ENCODE results near the gene EPHB3.
A peak's percentile ranks its signal among the peaks of the same experiment; 100 is the strongest.

The EPHB3 gene

DNA sequence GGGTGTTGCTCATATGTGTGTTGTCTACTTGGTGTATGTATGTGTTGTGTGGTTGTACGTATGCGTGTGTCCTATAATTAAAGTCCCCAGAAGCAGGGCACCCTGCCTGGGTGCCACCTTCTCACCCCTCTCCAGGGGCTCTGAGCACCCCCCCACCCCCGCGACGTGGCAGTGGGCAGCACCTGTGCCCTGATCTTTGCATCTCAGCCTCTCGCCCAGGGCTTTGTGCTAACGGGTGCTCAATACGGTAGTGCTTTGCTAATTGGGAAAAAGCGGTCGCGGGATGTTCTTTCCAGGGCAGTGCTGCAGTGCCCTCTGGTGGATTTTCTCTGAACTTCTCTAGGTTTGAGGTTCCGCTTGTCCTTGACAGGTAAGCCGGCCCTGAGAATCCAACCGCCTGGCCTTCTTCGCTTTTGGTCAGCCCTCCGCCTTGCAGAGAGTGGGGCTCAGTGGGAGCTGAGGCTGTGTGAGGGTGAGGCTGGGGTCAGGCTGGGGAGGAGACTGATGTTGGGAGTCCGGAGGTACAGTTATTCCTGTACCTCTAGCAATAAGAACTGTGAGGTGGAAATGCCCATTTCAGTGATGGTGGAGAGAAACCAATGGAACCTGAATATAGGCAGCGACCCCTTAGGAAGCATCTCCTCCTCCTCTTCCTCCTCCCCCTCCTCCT, 17.6 kb upstream of the EPHB3 start:
- peak; percentile 50 to 53 for DNase-seq (ENCODE audit: low read depth in 2 of 2)

GRCh38 chr3:184544513-184544861, 17.1 kb upstream of the EPHB3 start:
- DNase-seq (ENCODE audit: low read depth in 2 of 2): no peak

DNA sequence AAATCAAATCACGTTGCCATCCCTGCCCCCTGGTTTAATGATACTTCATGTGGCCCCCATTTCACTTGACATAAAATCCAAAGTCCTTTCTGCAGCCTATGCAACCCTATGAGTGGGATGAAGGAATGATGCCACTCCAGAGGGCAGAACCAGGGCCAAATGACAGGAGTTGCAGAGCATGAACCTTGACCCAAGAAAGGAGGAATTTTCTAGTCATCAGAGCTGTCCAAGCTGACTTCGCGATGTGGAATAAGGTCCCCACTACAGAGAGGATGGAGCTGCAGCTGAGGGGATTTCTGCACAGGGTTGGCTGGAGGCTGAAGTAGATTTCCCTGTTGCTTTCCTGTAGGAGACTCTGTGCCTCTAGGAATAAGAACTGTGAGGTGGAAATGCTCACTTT, 15.8 kb upstream of the EPHB3 start:
- no peak for DNase-seq (ENCODE audit: low read depth in 2 of 2)

DNA sequence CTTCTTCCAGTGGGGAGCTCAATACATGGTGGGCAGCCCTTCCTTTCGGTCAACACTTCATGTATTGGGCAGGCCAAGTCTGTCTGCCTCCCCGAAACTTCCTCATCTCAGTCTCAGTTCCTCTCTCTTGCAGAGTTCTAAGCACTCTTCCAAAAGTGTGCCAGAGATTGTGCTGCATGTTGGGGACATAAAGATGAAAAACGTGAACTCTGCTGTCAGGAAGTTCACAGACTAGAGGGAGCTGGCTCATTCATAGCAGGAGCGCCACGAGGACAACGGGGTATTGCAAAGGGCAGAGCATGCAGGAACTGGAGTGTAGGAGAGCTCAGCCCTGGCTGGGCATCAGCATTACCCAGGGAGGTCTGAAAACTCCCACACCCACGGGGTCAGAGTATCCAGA, 15.3 kb upstream of the EPHB3 start:
- no peak for DNase-seq (ENCODE audit: low read depth in 2 of 2)

DNA sequence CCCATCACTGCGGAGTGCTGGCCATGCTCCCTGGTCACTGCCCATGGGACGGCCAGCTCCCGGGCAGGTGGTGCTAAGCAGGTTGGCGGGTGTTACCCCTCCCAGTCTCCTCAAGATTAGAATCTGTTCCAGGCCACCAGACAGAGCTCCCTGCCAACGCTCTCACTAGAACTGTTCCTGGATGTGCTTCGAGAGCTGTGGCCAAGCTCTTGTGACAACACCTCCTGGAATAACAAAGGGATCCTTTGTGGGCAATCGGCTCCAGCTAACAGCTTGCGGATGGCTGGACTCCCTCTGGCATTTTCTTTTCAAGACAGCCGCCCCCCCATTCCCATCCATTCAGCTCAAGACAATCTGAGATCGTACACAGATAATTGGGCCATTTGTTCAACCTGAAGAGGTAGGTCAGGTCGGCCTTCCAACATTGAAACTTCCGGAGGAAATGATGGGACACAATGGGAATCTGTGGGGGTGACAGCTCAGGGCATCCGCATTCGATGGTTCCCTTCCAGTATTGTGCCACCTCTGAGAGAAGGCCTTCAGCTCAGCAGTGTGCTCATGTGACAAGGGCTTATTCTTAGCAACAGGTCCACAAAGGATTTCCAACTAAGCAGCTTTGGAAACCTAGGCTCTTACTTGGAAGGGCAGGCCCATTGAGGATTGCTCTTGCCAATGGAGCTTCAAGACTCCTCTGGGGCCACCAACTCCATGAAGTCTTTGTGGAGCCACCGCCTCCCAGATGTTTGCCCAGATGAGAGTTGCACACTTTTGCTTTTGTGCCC, 11.6 kb upstream of the EPHB3 start:
- no peak for DNase-seq (ENCODE audit: low read depth in 2 of 2)

DNA sequence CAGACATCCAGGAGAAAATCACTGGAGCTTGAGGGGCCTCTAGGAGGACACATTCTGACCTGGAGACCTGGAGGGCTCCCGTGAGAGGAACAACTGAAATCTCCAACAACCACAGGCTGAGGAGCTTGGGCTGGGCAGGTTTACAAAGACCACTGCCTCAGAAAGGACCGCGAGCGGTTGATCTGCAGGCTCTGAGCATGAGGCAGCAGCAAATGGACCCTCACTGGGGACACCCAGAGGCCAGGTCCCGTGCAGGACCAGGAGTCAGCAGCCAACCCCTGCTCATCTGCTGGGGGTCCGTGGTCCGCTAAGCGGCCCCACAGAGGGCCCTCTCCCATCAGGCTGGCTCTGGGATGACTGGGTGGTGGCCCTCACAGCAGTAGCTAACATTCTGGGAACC, 10.5 kb upstream of the EPHB3 start:
- no peak for DNase-seq (ENCODE audit: low read depth in 2 of 2)

GRCh38 chr3:184551614-184552256, 9.8 kb upstream of the EPHB3 start:
- DNase-seq (ENCODE audit: low read depth in 2 of 2): no peak

DNA sequence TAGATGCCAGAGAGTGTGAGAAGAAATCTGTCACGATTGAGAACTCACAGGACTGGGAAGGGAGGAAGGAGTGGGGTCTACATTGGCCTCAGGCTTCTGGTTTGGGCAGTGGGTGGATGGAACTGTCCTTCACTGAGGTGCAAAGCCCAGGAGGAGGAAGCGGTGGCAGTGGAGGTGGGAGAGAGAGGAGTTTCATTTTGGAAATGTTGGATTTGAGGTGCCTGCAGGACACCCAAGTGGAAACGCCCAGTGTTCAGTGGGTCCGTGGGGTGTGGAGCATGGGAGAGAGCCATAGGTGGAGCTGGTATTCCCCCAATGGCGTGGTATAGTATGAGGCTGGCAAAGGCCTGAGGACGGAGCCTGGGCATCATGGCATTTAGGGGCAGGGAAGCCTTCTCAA, 9.3 kb upstream of the EPHB3 start:
- DNase-seq (ENCODE audit: low read depth in 2 of 2): no peak

GRCh38 chr3:184552863-184553262, 8.7 kb upstream of the EPHB3 start:
- DNase-seq (ENCODE audit: low read depth in 2 of 2): no peak

GRCh38 chr3:184553385-184553784, 8.2 kb upstream of the EPHB3 start:
- DNase-seq (ENCODE audit: low read depth in 2 of 2): no peak

DNA sequence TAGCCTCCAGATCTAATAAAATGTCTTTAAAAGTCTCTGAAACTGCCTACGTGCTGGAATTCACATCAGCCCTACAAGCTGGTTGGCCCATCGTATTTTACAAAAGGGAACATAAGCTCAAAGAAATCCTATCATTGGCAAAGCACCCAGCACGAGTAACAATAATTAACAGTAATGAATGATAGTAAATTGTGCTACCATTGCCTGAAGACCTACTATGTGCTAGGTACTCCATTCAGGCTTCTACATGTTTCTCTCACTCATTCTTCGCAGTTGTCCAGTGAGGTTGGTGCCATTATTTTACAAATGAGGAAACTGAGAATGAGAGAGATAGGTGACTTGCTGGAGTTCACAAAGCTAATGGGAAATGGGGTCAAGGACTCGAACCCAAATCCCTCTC, 7.1 kb upstream of the EPHB3 start:
- no peak for DNase-seq (ENCODE audit: low read depth in 2 of 2)

GRCh38 chr3:184556582-184557347, 4.8 kb upstream of the EPHB3 start:
- DNase-seq (ENCODE audit: low read depth in 2 of 2): no peak

DNA sequence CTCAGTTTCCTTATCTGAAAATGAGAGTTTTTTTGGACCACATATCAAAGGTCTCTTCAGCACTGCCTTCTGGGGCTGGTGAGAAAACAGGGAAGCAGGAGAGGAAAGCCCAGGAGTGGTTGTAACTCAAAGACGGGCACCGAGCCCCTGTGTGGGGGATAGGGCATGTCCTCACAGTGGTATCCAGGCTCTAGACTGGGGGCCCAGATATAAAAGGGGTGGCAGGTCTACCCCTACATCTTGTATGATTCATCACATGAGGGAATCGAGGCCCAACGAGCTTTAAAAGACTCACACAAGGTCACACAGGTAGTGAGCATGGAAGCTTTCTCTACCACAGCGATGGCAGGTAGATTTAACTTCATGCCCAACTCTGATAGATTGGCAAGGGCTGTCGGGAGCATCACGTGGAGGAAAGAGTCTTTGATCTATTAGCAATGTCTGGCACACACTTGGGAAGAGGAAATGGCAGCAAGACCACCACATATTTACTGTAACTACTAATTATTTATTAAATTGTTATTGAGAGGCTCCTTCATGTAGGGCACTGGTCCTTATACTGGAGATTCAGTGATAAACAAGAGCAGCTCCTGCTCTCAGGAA, 4.1 kb upstream of the EPHB3 start:
- DNase-seq (ENCODE audit: low read depth in 2 of 2): no peak

DNA sequence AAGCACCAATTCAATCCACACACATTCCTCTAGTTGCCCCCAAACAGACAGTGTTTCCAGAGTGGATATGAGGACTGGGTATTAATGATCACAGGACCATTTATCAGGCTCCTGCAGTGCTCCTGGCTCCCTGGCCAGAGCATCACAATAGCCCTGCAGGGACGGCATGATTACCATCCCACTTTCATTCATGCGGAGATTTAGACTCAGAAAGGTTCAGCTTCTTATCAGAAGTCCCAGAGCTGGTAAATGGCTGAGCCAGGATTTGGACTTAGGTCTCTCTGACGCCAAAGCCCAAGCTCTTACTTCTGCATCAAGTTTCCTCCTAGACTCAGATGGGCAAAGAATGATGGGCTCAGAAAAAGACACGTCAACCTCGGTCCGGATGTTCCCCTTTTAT, 2.9 kb upstream of the EPHB3 start:
- no peak for DNase-seq (ENCODE audit: low read depth in 2 of 2)

GRCh38 chr3:184559336-184559735, 2.2 kb upstream of the EPHB3 start:
- no peak for DNase-seq (ENCODE audit: low read depth in 2 of 2)

DNA sequence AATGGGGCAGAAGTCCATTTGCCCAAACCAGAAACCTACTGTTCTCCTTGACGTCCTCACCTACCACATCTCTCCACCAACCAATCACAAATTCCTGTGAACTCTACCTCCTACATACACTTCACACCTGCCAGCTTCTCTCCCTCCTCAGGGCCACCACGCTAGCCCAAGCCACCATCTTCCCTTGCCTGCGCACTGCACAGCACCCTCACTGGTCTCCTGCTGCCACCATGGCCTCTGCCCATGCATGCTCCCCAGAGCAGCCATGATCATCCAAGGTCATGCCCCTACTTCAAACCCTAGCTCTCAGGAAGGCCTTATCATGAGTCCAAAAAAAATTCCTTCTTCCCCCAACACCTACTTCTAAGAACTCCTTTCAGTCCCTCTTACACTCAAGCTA, 1.1 kb upstream of the EPHB3 start:
- DNase-seq (ENCODE audit: low read depth in 2 of 2): no peak

- no peak for DNase-seq (ENCODE audit: low read depth in 2 of 2)
These were observed 610 bp downstream of the EPHB3 start for GRCh38 chr3:184561913-184562877.

GRCh38 chr3:184562878-184563560, 1.4 kb downstream of the EPHB3 start:
- no peak for DNase-seq (ENCODE audit: low read depth in 2 of 2)

- no peak for DNase-seq (ENCODE audit: low read depth in 2 of 2)
These were observed 2.0 kb downstream of the EPHB3 start for GRCh38 chr3:184563561-184563925.

DNA sequence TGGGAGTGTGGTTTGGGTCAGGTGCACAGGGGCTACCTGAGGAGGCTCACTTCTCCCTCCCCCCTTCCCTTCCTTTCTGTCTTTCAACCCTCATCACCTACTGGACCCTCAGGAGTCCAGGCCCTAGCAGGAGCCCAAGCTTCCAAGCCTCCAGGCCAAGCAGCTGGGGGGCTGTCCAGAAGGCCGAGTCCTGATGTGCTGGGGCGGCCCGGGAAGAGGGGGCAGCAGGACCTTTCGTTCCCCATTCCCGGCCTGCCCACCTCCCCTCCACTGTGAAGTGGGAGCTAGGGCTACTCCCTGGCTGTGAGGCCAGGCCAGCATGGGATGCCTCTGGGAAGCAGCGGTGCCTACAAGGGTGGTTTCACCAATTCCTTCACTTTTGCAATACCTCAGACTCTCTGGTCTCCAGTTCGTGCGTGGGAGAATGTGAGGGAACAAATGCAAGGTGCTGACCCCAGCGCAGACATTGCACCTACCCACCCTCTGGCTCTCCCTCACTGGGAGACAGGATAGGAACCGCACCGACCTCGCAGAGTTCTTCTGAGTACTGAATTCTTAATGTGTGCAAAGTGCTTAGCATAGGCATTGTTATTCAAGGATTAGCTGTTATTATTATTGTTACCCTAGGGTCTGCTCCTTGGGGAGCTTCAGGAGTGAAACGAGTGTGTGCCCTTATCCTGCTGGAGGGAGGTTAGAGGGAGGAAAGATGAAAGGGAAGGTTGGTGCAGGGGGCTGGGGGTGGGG, 2.5 kb downstream of the EPHB3 start:
- no peak for DNase-seq (ENCODE audit: low read depth in 2 of 2)

Data from stimulated activated CD8-positive, alpha-beta memory T cell treated with anti-CD3 and anti-CD28 coated beads, Interleukin-15, amount 100 ng/mL, for 48 hours (primary cell).